H9 (cell line): Measurements from ENCODE around the gene ABHD4. TPM values are rescaled to one million over a fixed set of nuclear protein-coding genes. Genes with fewer than 3 reads are reported as not detected.

Source experiments
- DNase-seq: peaks from one replicate; pipeline ENCODE4 v3.0.0-alpha.2; 2017
- H2AFZ ChIP-seq: one replicate; pipeline ENCODE4 v1.6.1; 2013; ENCODE audit warnings: mild to moderate bottlenecking, low read length, control low read depth, moderate library complexity
- H2AK5ac ChIP-seq: 2 replicates; pipeline ENCODE4 v1.6.1; 2013; ENCODE audit warnings: low read length, control low read depth, mixed read lengths; ENCODE audit not compliant: insufficient read length
- H2BK120ac ChIP-seq: one replicate; pipeline ENCODE4 v1.6.1; 2013; ENCODE audit warnings: low read depth, mild to moderate bottlenecking, low read length, control low read depth, inconsistent platforms; ENCODE audit not compliant: poor library complexity, severe bottlenecking
- H2BK12ac ChIP-seq: 2 replicates; pipeline ENCODE4 v1.6.1; 2013; ENCODE audit warnings: low read length, control low read depth, mixed read lengths, low read depth; ENCODE audit not compliant: insufficient read length
- H2BK15ac ChIP-seq: 2 replicates; pipeline ENCODE4 v1.6.1; 2013; ENCODE audit warnings: low read depth, low read length, control low read depth
- H2BK20ac ChIP-seq: one replicate; pipeline ENCODE4 v1.6.1; 2013; ENCODE audit warnings: low read depth, mild to moderate bottlenecking, low read length, control low read depth, inconsistent platforms; ENCODE audit not compliant: poor library complexity, severe bottlenecking
- H2BK5ac ChIP-seq: 2 replicates; pipeline ENCODE4 v1.6.1; 2013; ENCODE audit warnings: low read length, control low read depth, mixed read lengths; ENCODE audit not compliant: insufficient read length
- H3K14ac ChIP-seq: 2 replicates; pipeline ENCODE4 v1.6.1; 2013; ENCODE audit warnings: low read length, control low read depth; ENCODE audit not compliant: insufficient read depth
- H3K18ac ChIP-seq: 2 replicates; pipeline ENCODE4 v1.6.1; 2013; ENCODE audit warnings: low read depth, mild to moderate bottlenecking, mixed read lengths, low read length, control low read depth; ENCODE audit not compliant: insufficient read length
- H3K23ac ChIP-seq: 2 replicates; pipeline ENCODE4 v1.6.1; 2013; ENCODE audit warnings: low read length, control low read depth, mixed read lengths, low read depth; ENCODE audit not compliant: insufficient read length
- H3K23me2 ChIP-seq: 2 replicates; pipeline ENCODE4 v1.6.1; 2013; ENCODE audit warnings: low read depth, mild to moderate bottlenecking, mixed read lengths, low read length, control low read depth; ENCODE audit not compliant: insufficient read length, poor library complexity, severe bottlenecking
- H3K27ac ChIP-seq: 2 replicates; pipeline ENCODE4 v1.5.1; 2013; ENCODE audit warnings: low read length, control low read depth, mixed read lengths, low read depth; ENCODE audit not compliant: insufficient read length
- H3K27me3 ChIP-seq: 2 replicates; pipeline ENCODE4 v1.6.1; 2013; ENCODE audit warnings: low read length, control low read depth, inconsistent platforms; ENCODE audit not compliant: insufficient read depth
- H3K4ac ChIP-seq: 2 replicates; pipeline ENCODE4 v1.6.1; 2013; ENCODE audit warnings: low read depth, mild to moderate bottlenecking, control low read depth, inconsistent platforms, low read length, moderate library complexity
- H3K4me1 ChIP-seq: 2 replicates; pipeline ENCODE4 v1.6.1; 2013; ENCODE audit warnings: low read length, control low read depth, inconsistent platforms; ENCODE audit not compliant: insufficient read depth
- H3K4me2 ChIP-seq: 2 replicates; pipeline ENCODE4 v1.6.1; 2013; ENCODE audit warnings: low read length, control low read depth, mixed read lengths; ENCODE audit not compliant: insufficient read length, insufficient read depth
- H3K56ac ChIP-seq: 2 replicates; pipeline ENCODE4 v1.6.1; 2013; ENCODE audit warnings: low read depth, mild to moderate bottlenecking, mixed read lengths, low read length, control low read depth; ENCODE audit not compliant: insufficient read length
- H3K79me1 ChIP-seq: 2 replicates; pipeline ENCODE4 v1.6.1; 2013; ENCODE audit warnings: low read depth, mild to moderate bottlenecking, moderate library complexity, low read length, control low read depth, inconsistent platforms; ENCODE audit not compliant: insufficient read depth, poor library complexity, severe bottlenecking
- H3K79me2 ChIP-seq: 2 replicates; pipeline ENCODE4 v1.6.1; 2013; ENCODE audit warnings: low read length, control low read depth, inconsistent platforms; ENCODE audit not compliant: insufficient read depth
- H3K9ac ChIP-seq: 2 replicates; pipeline ENCODE4 v1.6.1; 2013; ENCODE audit warnings: low read length, control low read depth, mixed read lengths; ENCODE audit not compliant: insufficient read length; ENCODE audit errors: extremely low read depth
- H3K9me3 ChIP-seq: one replicate; pipeline ENCODE4 v1.6.1; 2013; ENCODE audit warnings: low read depth, low read length, inconsistent platforms; ENCODE audit not compliant: control insufficient read depth
- H3T11ph ChIP-seq: one replicate; pipeline ENCODE4 v1.6.1; 2013; ENCODE audit warnings: mild to moderate bottlenecking, low read length, control low read depth, inconsistent platforms
- H4K20me1 ChIP-seq: one replicate; pipeline ENCODE4 v1.6.1; 2013; ENCODE audit not compliant: control insufficient read depth, insufficient read length, insufficient read depth
- H4K5ac ChIP-seq: 2 replicates; pipeline ENCODE4 v1.6.1; 2013; ENCODE audit warnings: low read depth, mild to moderate bottlenecking, mixed read lengths, low read length, control low read depth; ENCODE audit not compliant: insufficient read length
- H4K8ac ChIP-seq: replicated peaks from 2 replicates; pipeline ENCODE4 v1.6.1; 2013; ENCODE audit warnings: low read length, control low read depth, mixed read lengths, low read depth; ENCODE audit not compliant: insufficient read length
- H4K91ac ChIP-seq: 2 replicates; pipeline ENCODE4 v1.6.1; 2013; ENCODE audit warnings: low read depth, mild to moderate bottlenecking, moderate library complexity, mixed read lengths, low read length, control low read depth; ENCODE audit not compliant: insufficient read length
- H3K27ac Mint-ChIP-seq, 3 experiments: 2 replicates in 2 of 3; 3 replicates in 1 of 3; pipeline ENCODE4 v1.8.0; 2020 to 2021; ENCODE audit warnings: mixed read lengths in 3 of 3, mild to moderate bottlenecking in 1 of 3, moderate library complexity in 1 of 3
- H3K27me3 Mint-ChIP-seq: 2 replicates; pipeline ENCODE4 v1.8.0; 2021; ENCODE audit warnings: low read depth, mild to moderate bottlenecking, moderate library complexity, mixed read lengths
- H3K36me3 Mint-ChIP-seq, 3 experiments: 2 replicates in 2 of 3; 3 replicates in 1 of 3; pipeline ENCODE4 v1.8.0; 2020 to 2021; ENCODE audit warnings: low read depth in 3 of 3, mixed read lengths in 3 of 3; ENCODE audit not compliant: insufficient read depth in 1 of 3
- H3K4me1 Mint-ChIP-seq, 2 experiments: 2 replicates each; pipeline ENCODE4 v1.8.0; 2020; ENCODE audit warnings: mixed read lengths in 2 of 2
- H3K4me3 Mint-ChIP-seq, 2 experiments: 2 replicates in 1 of 2; 3 replicates in 1 of 2; pipeline ENCODE4 v1.8.0; 2020 to 2021; ENCODE audit warnings: mild to moderate bottlenecking in 2 of 2, mixed read lengths in 2 of 2, moderate library complexity in 1 of 2
- H3K9me3 Mint-ChIP-seq, 2 experiments: 2 replicates in 1 of 2; 3 replicates in 1 of 2; pipeline ENCODE4 v1.8.0; 2020; ENCODE audit warnings: mild to moderate bottlenecking in 2 of 2, mixed read lengths in 2 of 2, moderate library complexity in 1 of 2
- CTCF ChIP-seq: fragments of 200-600 bp; sonication (generic); conservative IDR thresholded peaks from 3 replicates; pipeline ENCODE4 v1.8.0; 2021; ENCODE audit warnings: antibody characterized with exemption, mild to moderate bottlenecking
- WGBS: extraction: QIAGEN DNeasy Blood & Tissue Kit; methylation state at CpG from one replicate; pipeline ENCODE4 v1.1.7; 2013; ENCODE audit warnings: missing lambda C conversion rate, low lambda C conversion rate, mixed read lengths; ENCODE audit not compliant: insufficient read length; ENCODE audit errors: extremely low coverage; 5-methylcytosine and 5-hydroxymethylcytosine counted together
- total RNA-seq: library from RNA; stranded (reverse); gene quantifications from 2 replicates; pipeline ENCODE4 v1.2.1, GENCODE V29; 2021

Gene ABHD4
- total RNA-seq, 1 experiment from 2014 or later: 21.8 TPM

DNA sequence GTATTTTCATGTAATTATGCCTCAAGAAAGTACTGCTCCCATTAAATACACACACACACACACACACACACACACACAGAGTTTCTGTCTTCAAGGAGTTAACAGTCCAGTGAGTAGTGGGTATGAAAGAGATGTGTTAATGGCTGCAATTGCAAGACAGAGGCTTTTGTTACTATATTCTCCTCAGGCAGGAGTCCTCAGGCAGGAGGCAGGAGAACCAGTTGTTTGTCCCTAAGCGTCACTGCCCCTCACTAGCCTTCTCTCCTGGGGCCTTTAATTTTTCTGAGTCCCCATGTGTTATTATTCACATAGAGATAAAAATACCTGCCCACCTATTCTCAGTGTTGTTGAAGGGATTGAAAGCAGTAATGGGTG, 40.3 kb upstream of the ABHD4 start:
- Histone ChIP-seq H4K8ac (no peak overlapping the region), H2BK12ac (no peak overlapping the region), H4K5ac (no peak overlapping the region), H3K4ac (no peak overlapping the region), H3K4me2 (no peak overlapping the region), H3K14ac (no peak overlapping the region), H3K27ac (no peak overlapping the region), H3K23me2 (no peaks in the 10 kb centered on the region), H2AFZ (no peak overlapping the region), H2BK120ac (no peak overlapping the region), H3K79me1 (no peaks in the 10 kb centered on the region), H3K56ac (no peak overlapping the region), H2AK5ac (no peak overlapping the region), H4K91ac (no peak overlapping the region), H3T11ph (no peak overlapping the region), H3K79me2 (no peaks in the 10 kb centered on the region), H3K18ac (no peak overlapping the region), H3K9ac (no peak overlapping the region), H3K27me3 (no peaks in the 10 kb centered on the region), H3K4me1 (no peaks in the 10 kb centered on the region), H2BK20ac (no peak overlapping the region), H3K23ac (no peak overlapping the region), H4K20me1 (no peaks in the 10 kb centered on the region), H2BK15ac (no peak overlapping the region), H2BK5ac (no peak overlapping the region), H3K9me3 (no peaks in the 10 kb centered on the region)
- H3K4me1 Mint-ChIP-seq: peaks cover 39 to 41% of the 10 kb centered on the region in 2 experiments
- H3K36me3 Mint-ChIP-seq: peaks cover 0 to 4% (median 0%) of the 10 kb centered on the region in 3 experiments; a peak in 1 of 7 replicates
- no CpG with 5 or more reads among the region's 1 CpG for WGBS
- no peaks in the 10 kb centered on the region; the same call in 1 of the 2 replicates for H3K27me3 Mint-ChIP-seq
- H3K9me3 Mint-ChIP-seq: no peaks in the 10 kb centered on the region; a peak in 2 of 5 replicates
- no peak overlapping the region for H3K27ac Mint-ChIP-seq
- no peak overlapping the region for H3K4me3 Mint-ChIP-seq
- TF ChIP-seq CTCF: no peak
- no peak for DNase-seq
